H1 (cell line): Measurements from ENCODE around the gene FAM133A. TPM values are rescaled to one million over a fixed set of nuclear protein-coding genes. Genes with fewer than 3 reads are reported as not detected.

Experiments used
- CTCF ChIA-PET: fragments of 300-600 bp; sonication (Branson Sonifier 250); formaldehyde crosslinking; loops from one replicate; lab custom pipeline; 2021; ENCODE audit not compliant: partially characterized antibody; lab: Charles Lee
- POLR2A ChIA-PET: fragments of 300-600 bp; sonication (Branson Sonifier 250); formaldehyde crosslinking; loops from one replicate; lab custom pipeline; 2021; ENCODE audit warnings: inconsistent platforms; ENCODE audit not compliant: partially characterized antibody; lab: Charles Lee
- DNase-seq, 2 experiments: peaks; one replicate each; pipeline versions ENCODE4 v3.0.0 to v3.0.0-alpha.2; 2010 to 2022; ENCODE audit warnings: low spot score in 2 of 2, low read depth in 1 of 2, mixed read lengths in 1 of 2
- FAIRE-seq: peaks from 2 replicates; lab custom pipeline; 2011; peaks lifted over from hg19 to GRCh38; lab: Jason Lieb, UNC
- H2AFZ ChIP-seq: 2 replicates; pipeline ENCODE4 v1.8.1; 2012; ENCODE audit warnings: low read length, inconsistent platforms
- H2AK5ac ChIP-seq: 2 replicates; pipeline ENCODE4 v1.6.1; 2013; ENCODE audit warnings: low read depth, low read length
- H2BK120ac ChIP-seq: replicated peaks from 2 replicates; pipeline ENCODE3; 2013; ENCODE audit warnings: low read depth, low read length, inconsistent platforms
- H2BK12ac ChIP-seq: 2 replicates; pipeline ENCODE4 v1.6.1; 2013; ENCODE audit warnings: low read depth, low read length
- H2BK15ac ChIP-seq: 2 replicates; pipeline ENCODE4 v1.6.1; 2013; ENCODE audit warnings: low read length
- H2BK20ac ChIP-seq: 2 replicates; pipeline ENCODE4 v1.6.1; 2013; ENCODE audit warnings: low read length
- H2BK5ac ChIP-seq: 2 replicates; pipeline ENCODE4 v1.6.1; 2013; ENCODE audit warnings: low read depth, low read length
- H3K14ac ChIP-seq: 2 replicates; pipeline ENCODE4 v1.6.1; 2013; ENCODE audit warnings: inconsistent platforms; ENCODE audit not compliant: insufficient read length
- H3K18ac ChIP-seq: 2 replicates; pipeline ENCODE4 v1.6.1; 2013; ENCODE audit warnings: low read length; ENCODE audit errors: extremely low read depth
- H3K23ac ChIP-seq: 2 replicates; pipeline ENCODE4 v1.6.1; 2013; ENCODE audit warnings: inconsistent platforms; ENCODE audit not compliant: insufficient read length
- H3K23me2 ChIP-seq: 2 replicates; pipeline ENCODE4 v1.6.1; 2013; ENCODE audit warnings: low read depth, low read length
- H3K27ac ChIP-seq: 2 replicates; pipeline ENCODE4 v1.6.1; 2011; ENCODE audit warnings: low read depth, low read length, inconsistent platforms
- H3K27me3 ChIP-seq, 4 experiments: replicated peaks in 1 of 4; 1 replicate in 1 of 4; 2 replicates in 3 of 4; pipeline versions ENCODE4 v1.6.1 to v1.8.1; 2011 to 2013; ENCODE audit warnings: low read length in 3 of 4, mild to moderate bottlenecking in 3 of 4, inconsistent platforms in 2 of 4, mixed read lengths in 2 of 4, moderate library complexity in 1 of 4; ENCODE audit not compliant: control insufficient read depth in 3 of 4, insufficient read depth in 3 of 4; ENCODE audit errors: extremely low read depth in 1 of 4
- H3K36me3 ChIP-seq, 4 experiments: 2 replicates each; pipeline versions ENCODE4 v1.6.1 to v1.8.1; 2011 to 2013; ENCODE audit warnings: mild to moderate bottlenecking in 4 of 4, low read length in 3 of 4, moderate library complexity in 2 of 4, control low read depth in 1 of 4, inconsistent platforms in 1 of 4; ENCODE audit not compliant: insufficient read depth in 4 of 4, control insufficient read depth in 2 of 4
- H3K4ac ChIP-seq: replicated peaks from 2 replicates; pipeline ENCODE3; 2013; ENCODE audit warnings: low read length, low read depth, mixed read lengths, inconsistent platforms; ENCODE audit not compliant: insufficient read length
- H3K4me1 ChIP-seq, 4 experiments: replicated peaks in 1 of 4; 1 replicate in 1 of 4; 2 replicates in 3 of 4; pipeline versions ENCODE4 v1.6.1 to v1.8.1; 2011 to 2013; ENCODE audit warnings: low read length in 3 of 4, inconsistent platforms in 2 of 4, mixed read lengths in 1 of 4; ENCODE audit not compliant: insufficient read depth in 4 of 4, control insufficient read depth in 3 of 4
- H3K4me2 ChIP-seq, 2 experiments: 2 replicates each; pipeline versions ENCODE4 v1.6.1 to v1.8.1; 2011 to 2013; ENCODE audit warnings: low read depth in 2 of 2, low read length in 2 of 2, control low read depth in 1 of 2, inconsistent platforms in 1 of 2, mild to moderate bottlenecking in 1 of 2; ENCODE audit not compliant: insufficient read depth in 1 of 2
- H3K4me3 ChIP-seq, 4 experiments: fragments of 200-600, 300-600 bp in 1 of 4; sonication (generic), shearing (Covaris generic), sonication (Bioruptor Twin) in 1 of 4; 2 replicates each; pipeline versions ENCODE4 v1.5.1 to v1.8.1; 2011 to 2016; ENCODE audit warnings: low read length in 4 of 4, low read depth in 3 of 4, control low read depth in 2 of 4, inconsistent platforms in 2 of 4, mild to moderate bottlenecking in 2 of 4, mixed read lengths in 1 of 4, moderate library complexity in 1 of 4; ENCODE audit not compliant: insufficient read depth in 2 of 4; ENCODE audit errors: extremely low read depth in 1 of 4
- H3K56ac ChIP-seq: replicated peaks from 2 replicates; pipeline ENCODE3; 2013; ENCODE audit warnings: low read depth, mild to moderate bottlenecking, mixed read lengths, low read length, inconsistent platforms; ENCODE audit not compliant: insufficient read length
- H3K79me1 ChIP-seq: 2 replicates; pipeline ENCODE4 v1.6.1; 2013; ENCODE audit warnings: low read depth, low read length, control low read depth
- H3K79me2 ChIP-seq, 2 experiments: 2 replicates each; pipeline versions ENCODE4 v1.6.1 to v1.8.1; 2012 to 2013; ENCODE audit warnings: low read length in 2 of 2, mild to moderate bottlenecking in 2 of 2, inconsistent platforms in 1 of 2; ENCODE audit not compliant: insufficient read depth in 2 of 2, control insufficient read depth in 1 of 2
- H3K9ac ChIP-seq, 4 experiments: replicated peaks in 1 of 4; 1 replicate in 1 of 4; 2 replicates in 3 of 4; pipeline versions ENCODE4 v1.6.1 to v1.8.1; 2011 to 2013; ENCODE audit warnings: low read depth in 3 of 4, low read length in 3 of 4, control low read depth in 2 of 4, mild to moderate bottlenecking in 2 of 4, moderate library complexity in 2 of 4, inconsistent platforms in 1 of 4; ENCODE audit errors: extremely low read depth in 1 of 4
- H3K9me3 ChIP-seq, 2 experiments: 2 replicates each; pipeline versions ENCODE4 v1.6.1 to v1.8.1; 2012 to 2013; ENCODE audit warnings: mild to moderate bottlenecking in 2 of 2, moderate library complexity in 2 of 2, control low read depth in 1 of 2, inconsistent platforms in 1 of 2, low read depth in 1 of 2, low read length in 1 of 2, mixed read lengths in 1 of 2; ENCODE audit not compliant: insufficient read depth in 2 of 2
- H4K20me1 ChIP-seq, 2 experiments: replicated peaks in 1 of 2; 2 replicates each; pipeline versions ENCODE3 to v1.8.1; 2011 to 2013; ENCODE audit warnings: inconsistent platforms in 2 of 2, low read length in 2 of 2, mild to moderate bottlenecking in 1 of 2; ENCODE audit not compliant: insufficient read depth in 2 of 2, control insufficient read depth in 1 of 2
- H4K5ac ChIP-seq: 2 replicates; pipeline ENCODE4 v1.6.1; 2013; ENCODE audit warnings: low read length, low read depth, mixed read lengths, inconsistent platforms; ENCODE audit not compliant: insufficient read length
- H4K8ac ChIP-seq: 2 replicates; pipeline ENCODE4 v1.8.0; 2013; ENCODE audit warnings: mild to moderate bottlenecking, moderate library complexity, low read length, inconsistent platforms; ENCODE audit not compliant: insufficient read depth; ENCODE audit errors: extremely low read depth
- H4K91ac ChIP-seq: replicated peaks from 2 replicates; pipeline ENCODE3; 2013; ENCODE audit warnings: low read length, mixed read lengths, inconsistent platforms; ENCODE audit not compliant: insufficient read length
- ASH2L ChIP-seq: fragments of 200-600, 300-600 bp; sonication (generic); IDR thresholded peaks from one replicate; pipeline ENCODE4 v1.7.1; 2017; ENCODE audit warnings: low read length
- ATF2 ChIP-seq: IDR thresholded peaks from 2 replicates; pipeline ENCODE4 v1.6.1; 2012; ENCODE audit warnings: low read length, inconsistent platforms
- BRCA1 ChIP-seq: IDR thresholded peaks from 2 replicates; pipeline ENCODE4 v1.6.1; 2012; ENCODE audit warnings: low read depth, low read length, improper control_type of control experiment
- CBX5 ChIP-seq: fragments of 300-800, 300-1000 bp; sonication (generic); IDR thresholded peaks from 2 replicates; pipeline ENCODE4 v1.7.1; 2016; ENCODE audit warnings: antibody characterized with exemption, low read length, low read depth
- CREB1 ChIP-seq: IDR thresholded peaks from 2 replicates; pipeline ENCODE4 v1.6.1; 2012; ENCODE audit warnings: inconsistent platforms
- EGR1 ChIP-seq: IDR thresholded peaks from 2 replicates; pipeline ENCODE4 v1.6.1; 2011; ENCODE audit warnings: low read depth, low read length, borderline replicate concordance
- NRF1 ChIP-seq: IDR thresholded peaks from 2 replicates; pipeline ENCODE4 v1.6.1; 2011; ENCODE audit warnings: mild to moderate bottlenecking, low read depth, low read length, improper control_type of control experiment
- POLR2A ChIP-seq, 2 experiments: IDR thresholded peaks; 1 replicate in 1 of 2; 2 replicates in 1 of 2; pipeline ENCODE4 v1.6.1; 2011; ENCODE audit warnings: low read depth in 2 of 2, low read length in 2 of 2, mild to moderate bottlenecking in 2 of 2; ENCODE audit errors: control extremely low read depth in 1 of 2
- RBBP5 ChIP-seq: IDR thresholded peaks from 2 replicates; pipeline ENCODE4 v1.7.1; 2012; ENCODE audit warnings: low read depth, mild to moderate bottlenecking, inconsistent platforms, low read length, moderate library complexity, borderline replicate concordance
- SAP30 ChIP-seq: fragments of 300-600 bp; sonication (generic); IDR thresholded peaks from 2 replicates; pipeline ENCODE4 v1.7.1; 2012; ENCODE audit warnings: low read length, moderate library complexity, mild to moderate bottlenecking, inconsistent platforms; ENCODE audit not compliant: insufficient read depth, insufficient replicate concordance
- TAF1 ChIP-seq: IDR thresholded peaks from 2 replicates; pipeline ENCODE4 v1.6.1; 2011; ENCODE audit warnings: mild to moderate bottlenecking, low read depth, low read length
- TCF12 ChIP-seq: IDR thresholded peaks from 2 replicates; pipeline ENCODE4 v1.6.1; 2011; ENCODE audit warnings: low read depth, mild to moderate bottlenecking, low read length
- USF2 ChIP-seq: IDR thresholded peaks from 2 replicates; pipeline ENCODE4 v1.6.1; 2011; ENCODE audit warnings: low read length, improper control_type of control experiment
- WGBS, 2 experiments: shearing (Covaris generic) in 1 of 2; methylation state at CpG; one replicate each; pipeline versions ENCODE4 v1.1.6 to v1.1.7; 2013 to 2015; ENCODE audit warnings: low lambda C conversion rate in 2 of 2, mixed read lengths in 2 of 2, inconsistent platforms in 1 of 2, low coverage in 1 of 2, missing lambda C conversion rate in 1 of 2; ENCODE audit not compliant: insufficient replicate concordance in 2 of 2, insufficient coverage in 1 of 2, insufficient read length in 1 of 2; ENCODE audit errors: extremely low coverage in 1 of 2, missing lambda C conversion rate in 1 of 2; 5-methylcytosine and 5-hydroxymethylcytosine counted together
- polyA plus RNA-seq, 7 experiments: library from polyadenylated mRNA; depleted of rRNA in 3 of 7; stranded (reverse) in 5 of 7; unstranded in 2 of 7; fragments of >200 nt in 5 of 7; fragments of 200-250 nt in 2 of 7; gene quantifications; 1 replicate in 5 of 7; 2 replicates in 1 of 7; 4 replicates in 1 of 7; pipeline versions ENCODE4 v1.2.1 to v1.2.3, GENCODE V29; 2011 to 2013; ENCODE audit warnings: missing spikeins in 2 of 7, mixed read lengths in 2 of 7
- total RNA-seq: library from RNA; stranded (reverse); fragmentation: NEBNext Ultra II Directional; extraction: Animal tissue kit (Norgen Biotek cat#: 25700); gene quantifications from 2 replicates; pipeline ENCODE4 v1.2.1, GENCODE V29; 2021

FAM133A gene
- total and polyA plus RNA-seq, 2 of the 8 experiments (the other 6 are each of a cell fraction or from before 2014, with no cell fraction given), result 0.26 to 0.82 TPM

DNA sequence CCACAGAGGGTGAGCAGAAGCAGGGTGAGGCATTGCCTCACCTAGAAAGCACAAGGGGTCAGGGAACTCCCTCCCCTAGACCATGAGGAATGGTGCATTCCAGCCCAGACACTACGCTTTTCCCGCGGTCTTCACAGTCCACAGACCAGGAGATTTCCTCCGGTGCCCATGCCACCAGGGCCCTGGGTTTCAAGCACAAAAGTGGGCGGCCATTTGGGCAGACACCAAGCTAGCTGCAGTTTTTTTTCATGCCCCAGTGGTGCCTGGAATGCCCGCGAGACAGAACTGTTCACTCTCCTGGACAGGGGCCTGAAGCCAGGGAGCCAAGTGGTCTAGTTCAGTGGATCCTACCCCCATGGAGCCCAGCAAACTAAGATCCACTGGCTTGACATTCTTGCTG lies 13.4 kb upstream of the FAM133A start:
- Histone ChIP-seq H3K27ac (no peak overlapping the region), H2AK5ac (no peak overlapping the region), H3K23ac (no peak overlapping the region), H3K14ac (no peak overlapping the region), H4K20me1 (no peaks in the 10 kb centered on the region), H2BK5ac (no peak overlapping the region), H3K4ac (no peak overlapping the region), H3K36me3 (no peaks in the 10 kb centered on the region), H4K8ac (no peak overlapping the region), H4K91ac (no peak overlapping the region), H3K9me3 (no peaks in the 10 kb centered on the region), H3K79me2 (no peaks in the 10 kb centered on the region), H2AFZ (no peak overlapping the region), H2BK20ac (no peak overlapping the region), H2BK15ac (no peak overlapping the region), H3K79me1 (no peaks in the 10 kb centered on the region), H3K18ac (no peak overlapping the region), H3K27me3 (no peaks in the 10 kb centered on the region), H3K4me3 (no peak overlapping the region), H3K9ac (no peak overlapping the region), H4K5ac (no peak overlapping the region), H3K4me1 (no peaks in the 10 kb centered on the region), H3K4me2 (no peak overlapping the region), H3K56ac (no peak overlapping the region), H3K23me2 (no peaks in the 10 kb centered on the region), H2BK12ac (no peak overlapping the region), H2BK120ac (no peak overlapping the region)
- 100% methylated on average over 1 of the region's 7 CpGs; no CpG with 5 or more reads in 1 of the 2 experiments for WGBS, 2 experiments
- POLR2A ChIA-PET, result no interaction called here
- CTCF ChIA-PET, result no interaction called here
- no peak for DNase-seq
- FAIRE-seq, result no peak
- TF ChIP-seq ATF2 (no peak), SAP30 (no peak), ASH2L (no peak), NRF1 (no peak), TCF12 (no peak), BRCA1 (no peak), CBX5 (no peak), POLR2A (IDR thresholded peaks at IDR 0.05; ENCODE audit: control extremely low read depth in 1 of 2, low read depth in 2 of 2, low read length in 2 of 2) (no peak), EGR1 (no peak), TAF1 (no peak), CREB1 (no peak), USF2 (no peak), RBBP5 (no peak)
